Keratinocyte (primary cell): ENCODE measurements around the gene LANCL1.

Experiments used
- EZH2 ChIP-seq: IDR thresholded peaks from one replicate; pipeline ENCODE4 v1.6.1; 2012; ENCODE audit warnings: inconsistent platforms, mild to moderate bottlenecking, low read length, moderate library complexity
- TF ChIP-seq, protein P1 (sequence below), 3 experiments: IDR thresholded peaks in 1 of 3; conservative IDR thresholded peaks in 1 of 3; optimal IDR thresholded peaks in 1 of 3; 2 replicates in 2 of 3; 3 replicates in 1 of 3; pipeline versions ENCODE3 to v1.5.1; 2011; ENCODE audit warnings: low read length in 3 of 3, mild to moderate bottlenecking in 3 of 3, moderate library complexity in 2 of 3, control low read depth in 1 of 3, inconsistent platforms in 1 of 3; ENCODE audit not compliant: insufficient read depth in 2 of 3; ENCODE audit errors: extremely low read depth in 1 of 3

DNA sequence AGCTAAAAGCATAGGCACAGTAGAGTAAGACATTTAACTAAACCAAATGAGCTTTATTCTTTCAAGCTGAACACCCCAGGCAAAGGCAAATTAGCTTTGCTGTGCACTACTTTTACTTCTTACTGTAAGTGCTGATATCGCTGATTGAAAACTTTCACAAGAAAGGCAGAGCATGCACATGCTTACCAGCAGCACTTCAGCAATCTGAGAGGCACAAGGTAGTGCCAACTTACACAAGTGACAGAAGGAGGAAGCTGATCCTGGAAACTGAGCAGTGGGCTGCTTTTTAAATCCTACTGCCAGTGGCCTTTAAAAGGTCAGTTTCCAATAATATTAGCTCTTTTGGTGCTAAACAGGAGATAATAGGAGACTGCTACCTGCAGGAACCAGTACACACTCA, 43.9 kb downstream of the LANCL1 start:
- TF ChIP-seq, protein P1, sequence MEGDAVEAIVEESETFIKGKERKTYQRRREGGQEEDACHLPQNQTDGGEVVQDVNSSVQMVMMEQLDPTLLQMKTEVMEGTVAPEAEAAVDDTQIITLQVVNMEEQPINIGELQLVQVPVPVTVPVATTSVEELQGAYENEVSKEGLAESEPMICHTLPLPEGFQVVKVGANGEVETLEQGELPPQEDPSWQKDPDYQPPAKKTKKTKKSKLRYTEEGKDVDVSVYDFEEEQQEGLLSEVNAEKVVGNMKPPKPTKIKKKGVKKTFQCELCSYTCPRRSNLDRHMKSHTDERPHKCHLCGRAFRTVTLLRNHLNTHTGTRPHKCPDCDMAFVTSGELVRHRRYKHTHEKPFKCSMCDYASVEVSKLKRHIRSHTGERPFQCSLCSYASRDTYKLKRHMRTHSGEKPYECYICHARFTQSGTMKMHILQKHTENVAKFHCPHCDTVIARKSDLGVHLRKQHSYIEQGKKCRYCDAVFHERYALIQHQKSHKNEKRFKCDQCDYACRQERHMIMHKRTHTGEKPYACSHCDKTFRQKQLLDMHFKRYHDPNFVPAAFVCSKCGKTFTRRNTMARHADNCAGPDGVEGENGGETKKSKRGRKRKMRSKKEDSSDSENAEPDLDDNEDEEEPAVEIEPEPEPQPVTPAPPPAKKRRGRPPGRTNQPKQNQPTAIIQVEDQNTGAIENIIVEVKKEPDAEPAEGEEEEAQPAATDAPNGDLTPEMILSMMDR (optimal IDR thresholded peaks at IDR 0.05 in 1 of 3, IDR thresholded peaks at IDR 0.05 in 1 of 3, conservative IDR thresholded peaks at IDR 0.05 in 1 of 3; ENCODE audit: extremely low read depth in 1 of 3, insufficient read depth in 2 of 3, low read length in 3 of 3) = no peak
- TF ChIP-seq EZH2 = no peak
